Measurements from ENCODE around the gene MBTPS1.

The MBTPS1 gene

GRCh38 chr16:84069540-84069939, 47.2 kb downstream of the MBTPS1 start:
- DNase-seq = no peak

GRCh38 chr16:84068783-84069462, 47.8 kb downstream of the MBTPS1 start:
- DNase-seq = no peak

- no peak for DNase-seq
Observed at GRCh38 chr16:84068041-84068440, 48.7 kb downstream of the MBTPS1 start.

GRCh38 chr16:84067640-84068039, 49.1 kb downstream of the MBTPS1 start:
- DNase-seq = no peak

- DNase-seq = peak in 1 of 2 experiments; percentile 33
Observed at GRCh38 chr16:84065536-84066132, 51.1 kb downstream of the MBTPS1 start.

GRCh38 chr16:84063980-84064379, 52.8 kb downstream of the MBTPS1 start:
- no peak for DNase-seq

- peak; percentile 31 to 32 for DNase-seq
Observed at GRCh38 chr16:84062734-84063640, 53.8 kb downstream of the MBTPS1 start.

- no peak for DNase-seq
Observed at GRCh38 chr16:84061236-84061819, 55.4 kb downstream of the MBTPS1 start.

GRCh38 chr16:84059946-84060901, 56.5 kb downstream of the MBTPS1 start:
- peak; percentile 40 to 64 for DNase-seq

- no peak for DNase-seq
Observed at GRCh38 chr16:84059111-84059510, 57.6 kb downstream of the MBTPS1 start.

GRCh38 chr16:84058664-84059063, 58.1 kb downstream of the MBTPS1 start:
- no peak for DNase-seq

GRCh38 chr16:84058211-84058610, 58.5 kb downstream of the MBTPS1 start:
- DNase-seq = no peak

GRCh38 chr16:84056933-84057332, 59.8 kb downstream of the MBTPS1 start:
- DNase-seq = no peak

- DNase-seq = no peak
Observed at GRCh38 chr16:84055801-84056634, 60.7 kb downstream of the MBTPS1 start.

- no peak for DNase-seq
Observed at GRCh38 chr16:84055366-84055765, 61.4 kb downstream of the MBTPS1 start.

GRCh38 chr16:84054916-84055315, 61.8 kb downstream of the MBTPS1 start:
- DNase-seq = peak in 1 of 2 experiments; percentile 4

- no peak for DNase-seq
Observed at GRCh38 chr16:84054271-84054670, 62.5 kb downstream of the MBTPS1 start.

GRCh38 chr16:84053237-84053636, 63.5 kb downstream of the MBTPS1 start:
- no peak for DNase-seq

GRCh38 chr16:84052071-84052622, 64.6 kb downstream of the MBTPS1 start:
- DNase-seq = no peak

- no peak for DNase-seq
Observed at GRCh38 chr16:84050316-84050715, 66.4 kb downstream of the MBTPS1 start.

Measured in NCI-H187 (cell line).